NOMO-1 treated with DMSO at 0.1 percent for 48 hours (cell line): Measurements from ENCODE around the gene ITPK1.
A peak's percentile ranks its signal among the peaks of the same experiment; 100 is the strongest.

ENCODE experiments used
- DNase-seq: peaks from one replicate; lab custom pipeline; 2025; ENCODE audit not compliant: unreplicated experiment; lab: John Stamatoyannopoulos, UW

Gene ITPK1

DNA sequence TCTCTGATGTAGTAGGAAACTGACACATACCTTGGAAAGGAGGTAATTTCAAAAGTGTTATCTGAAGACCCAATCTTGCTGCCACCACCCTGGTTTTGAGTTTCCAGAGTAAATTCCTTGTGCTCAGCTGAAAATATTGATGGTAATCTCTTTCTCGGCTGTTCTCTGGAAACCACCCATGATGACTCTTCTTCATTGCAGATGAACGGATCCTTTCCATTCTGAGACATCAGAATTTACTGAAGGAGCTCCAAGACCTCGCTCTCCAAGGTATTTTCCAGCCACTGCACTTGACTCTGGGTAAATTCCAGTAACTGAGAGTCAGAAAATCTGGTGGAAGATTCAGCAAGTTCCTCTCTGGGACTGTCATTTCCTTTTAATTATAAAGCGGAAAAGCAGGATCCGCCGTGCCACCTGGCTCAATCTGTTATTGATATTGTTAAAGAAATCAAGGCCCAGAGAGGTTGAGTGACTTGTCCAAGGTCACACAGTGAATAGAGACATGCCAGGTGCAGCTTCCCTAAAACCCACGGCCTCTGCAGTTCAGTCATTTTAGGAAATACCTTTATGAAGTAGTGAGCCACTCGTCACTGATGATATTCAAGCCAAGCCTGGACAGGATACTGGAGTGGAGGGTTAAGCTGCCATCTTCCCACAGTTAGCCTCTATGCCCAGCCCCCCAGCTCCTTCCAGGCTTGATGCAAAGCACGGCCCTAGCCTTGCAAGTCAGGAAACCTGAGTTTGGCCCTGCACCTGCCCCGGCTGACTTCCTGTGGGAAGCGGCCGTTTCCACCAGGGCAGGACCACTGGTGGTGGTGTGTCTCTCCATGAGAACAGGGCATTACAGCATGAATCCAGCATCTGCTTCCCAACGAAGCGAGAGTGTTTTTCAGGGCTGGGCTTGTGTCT is 188.1 kb downstream of the ITPK1 start:
- DNase-seq = no peak

GRCh38 chr14:92926931-92927330 is 188.8 kb downstream of the ITPK1 start:
- DNase-seq = no peak

- no peak for DNase-seq
These were observed 189.4 kb downstream of the ITPK1 start for GRCh38 chr14:92926180-92926845.

GRCh38 chr14:92925446-92925845 is 190.3 kb downstream of the ITPK1 start:
- DNase-seq = no peak

- no peak for DNase-seq
These were observed 191.5 kb downstream of the ITPK1 start for GRCh38 chr14:92924247-92924646.

DNA sequence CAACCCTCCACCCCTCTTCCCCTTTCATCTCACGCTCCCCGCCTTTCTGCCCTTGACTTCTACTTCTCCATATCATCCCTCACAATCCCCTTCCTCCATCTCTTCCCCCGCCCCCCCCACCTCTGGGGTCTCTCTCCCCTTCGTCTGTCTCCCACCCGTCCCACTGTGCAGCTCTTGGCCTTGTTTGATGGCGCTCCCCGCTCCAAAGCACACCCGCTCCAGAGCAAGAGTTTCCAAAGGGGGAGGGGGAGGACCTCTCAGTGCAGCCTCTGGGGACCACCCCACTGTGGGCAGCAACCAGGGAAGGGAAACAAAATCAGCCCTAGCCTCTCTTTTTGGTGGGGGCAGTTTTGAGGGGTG is 192.0 kb downstream of the ITPK1 start:
- DNase-seq = no peak

- DNase-seq = peak; percentile 2
These were observed 192.6 kb downstream of the ITPK1 start, which contains the start of gene CHGA for GRCh38 chr14:92922883-92923743. Gene CHGA (plus strand): TSS chr14:92923150. CDS start chr14:92923360, 210 bp downstream.

DNA sequence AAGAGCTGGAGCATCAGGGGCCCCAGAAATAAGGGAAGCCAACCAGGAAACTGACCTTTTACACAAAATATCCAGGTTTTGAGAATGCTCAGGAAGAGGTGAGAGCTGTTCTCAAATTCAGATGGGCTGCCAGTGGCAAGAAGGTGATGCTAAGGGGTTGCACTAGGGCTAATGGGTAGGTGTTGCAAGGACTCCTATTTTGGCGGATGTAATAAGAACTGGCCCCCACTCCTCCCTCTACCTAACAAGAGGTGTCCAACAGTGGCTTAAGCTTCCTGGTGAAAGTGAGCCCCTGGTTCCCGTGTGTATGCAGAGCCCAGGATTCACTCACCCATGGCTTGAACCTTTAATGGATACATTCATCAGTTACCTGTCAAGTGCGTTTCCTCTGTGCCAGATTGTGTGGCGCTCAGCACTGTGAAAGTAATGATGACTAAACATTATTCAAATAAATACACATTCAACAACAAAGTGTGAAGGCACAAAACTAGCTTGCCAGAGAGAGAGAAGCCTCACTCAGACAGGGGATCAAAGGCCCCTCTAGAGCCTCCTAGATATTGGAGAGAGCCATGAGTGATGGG is 193.5 kb downstream of the ITPK1 start:
- DNase-seq = no peak

GRCh38 chr14:92920001-92920400 is 195.7 kb downstream of the ITPK1 start:
- DNase-seq = no peak

DNA sequence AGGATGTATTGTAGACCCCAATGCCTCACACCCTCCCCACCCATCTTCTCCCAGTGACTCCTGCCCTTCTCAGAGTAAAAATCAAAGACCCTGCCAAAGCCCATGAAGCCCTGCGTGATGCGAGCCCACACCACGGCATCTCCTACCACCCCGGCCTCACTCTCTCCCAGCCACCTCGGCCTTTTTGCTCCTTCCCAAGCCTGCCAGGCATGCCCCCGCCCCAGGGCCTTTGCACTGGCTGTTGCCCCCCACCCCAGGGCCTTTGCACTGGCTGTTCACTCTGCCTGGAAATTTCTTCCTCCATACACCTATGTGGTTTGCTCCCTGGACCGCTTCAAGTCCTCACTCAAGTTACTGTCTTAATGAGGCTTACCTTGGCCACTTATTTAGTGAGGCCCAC is 197.8 kb downstream of the ITPK1 start:
- no peak for DNase-seq

- DNase-seq = no peak
These were observed 198.4 kb downstream of the ITPK1 start for GRCh38 chr14:92917041-92917940.

DNA sequence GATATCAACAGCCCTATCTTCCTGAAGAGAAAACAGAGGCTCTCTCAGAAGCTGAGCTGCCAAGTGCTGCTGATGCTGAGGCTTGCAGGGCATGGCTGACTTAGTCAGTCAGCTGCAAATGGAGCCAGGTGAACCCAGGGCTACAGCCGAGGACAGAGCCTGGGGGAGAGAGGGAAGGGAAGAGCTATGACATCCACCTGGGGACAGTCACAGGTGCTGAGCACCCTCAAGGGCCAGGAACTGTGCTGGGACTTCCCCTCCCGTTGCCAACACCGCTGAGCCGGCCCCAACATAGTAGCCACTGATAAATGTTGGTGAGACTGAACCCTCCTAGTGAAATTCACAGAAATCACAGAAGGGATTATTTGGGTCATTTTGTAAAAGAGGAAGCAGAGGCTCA is 199.5 kb downstream of the ITPK1 start:
- DNase-seq = no peak

GRCh38 chr14:92914087-92914656 is 201.6 kb downstream of the ITPK1 start:
- peak; percentile 40 for DNase-seq

DNA sequence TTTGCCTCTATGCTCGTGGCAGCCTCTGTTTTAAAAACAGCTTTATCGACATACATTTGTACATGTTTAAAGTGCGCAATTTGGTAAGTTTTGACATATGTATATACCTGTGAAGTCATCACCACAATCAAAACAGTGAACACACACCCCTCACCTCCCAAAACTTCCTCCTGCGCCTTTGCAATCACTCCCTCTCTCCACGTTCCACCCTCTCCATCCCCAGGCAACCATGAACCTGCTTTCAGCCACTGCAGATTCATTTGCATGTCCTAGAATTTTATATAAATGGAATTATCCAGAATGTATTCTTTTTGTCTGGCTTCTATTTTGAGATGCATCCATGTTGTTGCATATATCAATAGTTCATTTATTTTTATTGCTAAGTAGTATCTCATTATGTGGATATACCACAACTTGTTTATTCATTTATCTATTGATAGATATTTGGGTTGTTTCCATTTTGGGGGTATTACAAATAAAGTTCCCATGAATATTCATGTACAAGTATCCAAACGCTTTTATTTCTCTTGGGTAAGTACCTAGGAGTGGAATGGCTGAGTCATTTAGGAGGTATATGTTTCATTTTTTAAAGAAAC is 208.3 kb downstream of the ITPK1 start:
- DNase-seq = no peak

- DNase-seq = no peak
These were observed 208.9 kb downstream of the ITPK1 start for GRCh38 chr14:92906823-92907222.

- no peak for DNase-seq
These were observed 209.3 kb downstream of the ITPK1 start for GRCh38 chr14:92906420-92906819.

DNA sequence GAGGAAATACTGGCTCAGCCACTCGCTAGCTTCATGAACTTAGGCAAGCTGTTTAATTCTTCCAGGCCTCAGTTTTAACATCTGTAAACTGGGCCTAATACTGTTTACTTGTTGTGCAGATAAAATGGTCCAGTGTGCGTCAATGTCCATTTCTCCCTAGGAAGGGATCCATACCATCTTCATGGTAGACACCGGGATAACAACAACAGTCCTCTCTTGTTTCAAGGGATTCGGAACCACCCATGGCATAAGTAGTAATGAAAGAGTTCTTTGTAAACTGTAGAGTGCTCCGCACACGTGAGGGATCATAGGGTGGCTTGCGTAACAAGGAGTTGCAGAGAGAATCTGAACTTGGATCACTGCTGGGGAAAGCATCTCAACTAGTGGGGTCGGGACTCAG is 210.1 kb downstream of the ITPK1 start:
- DNase-seq = no peak

DNA sequence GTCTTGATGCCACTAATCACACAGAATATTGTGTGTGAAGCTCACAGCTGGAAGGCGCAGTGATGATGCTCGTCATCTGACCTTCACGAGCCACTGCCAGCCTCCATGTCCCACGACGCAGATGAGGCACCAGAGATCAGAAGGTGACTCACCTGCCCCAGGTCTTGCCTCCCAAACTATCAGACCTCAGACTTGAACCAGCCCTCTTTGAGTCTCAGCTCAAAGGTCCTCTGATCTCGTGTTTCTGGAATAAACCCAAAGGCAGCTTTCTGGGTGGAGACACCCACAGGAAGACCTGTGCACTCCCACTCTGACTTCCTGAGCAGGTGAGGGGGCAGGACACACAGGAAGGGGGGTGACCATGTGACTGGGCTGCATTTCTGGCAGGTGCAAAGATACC is 212.4 kb downstream of the ITPK1 start:
- DNase-seq = no peak

GRCh38 chr14:92902726-92903125 is 213.0 kb downstream of the ITPK1 start:
- DNase-seq = no peak
